ENCODE data around the gene SPATA9.
"Not testable (repeated sequence)": the region's sequence is repeated elsewhere in the genome, so short reads cannot be mapped to it uniquely, and the experiment has no call there.

SPATA9 gene

GRCh38 chr5:95646569-95647431 is 36.0 kb downstream of the SPATA9 start, which contains the start of gene RFESD:
RFESD (plus strand) TSS chr5:95646777; CDS start chr5:95652272, 5,495 bp downstream.
- H2BK12ac ChIP-seq (ENCODE audit: low read length): no peak within 1 kb of the TSS
- peak within 1 kb of the TSS; percentile 84 for H3K27ac ChIP-seq (ENCODE audit: low read depth, low read length)
- no peak within 1 kb of the TSS for H3K4ac ChIP-seq (ENCODE audit: low read depth, low read length)
- WGBS (ENCODE audit: extremely low coverage, insufficient coverage, insufficient read length): no CpG with 5 or more reads among the region's 60 CpGs
- H3K27me3 ChIP-seq (ENCODE audit: insufficient read depth, low read length): no peaks in the 10 kb centered on the region
- H2AK5ac ChIP-seq (ENCODE audit: low read length): no peak within 1 kb of the TSS
- H3K9me3 ChIP-seq (ENCODE audit: insufficient read depth, low read depth, low read length): no peaks in the 10 kb centered on the region
- peak within 1 kb of the TSS; percentile 77 for H4K91ac ChIP-seq (ENCODE audit: low read depth, low read length)
- H3K9ac ChIP-seq (ENCODE audit: low read length): peak within 1 kb of the TSS; percentile 76
- H4K12ac ChIP-seq (ENCODE audit: low read depth, low read length): no peak within 1 kb of the TSS
- H3K4me1 ChIP-seq (ENCODE audit: control insufficient read depth in 1 of 2, insufficient read depth in 2 of 2, low read length in 2 of 2): peaks cover 0 to 3% of the 10 kb centered on the region in 2 experiments
- peak within 1 kb of the TSS; percentile 62 for H3K4me3 ChIP-seq (ENCODE audit: low read depth, low read length)
- peak within 1 kb of the TSS; percentile 35 for H2AFZ ChIP-seq (ENCODE audit: insufficient read depth, low read length, poor library complexity)
- H2BK120ac ChIP-seq (ENCODE audit: insufficient read depth, low read length, poor library complexity): peak within 1 kb of the TSS; percentile 50
- peak within 1 kb of the TSS; percentile 75 for H2BK5ac ChIP-seq (ENCODE audit: low read depth, low read length, poor library complexity)
- no peak within 1 kb of the TSS for H3K23ac ChIP-seq (ENCODE audit: low read length)
- H4K8ac ChIP-seq (ENCODE audit: low read depth, low read length): peak within 1 kb of the TSS; percentile 56
- DNase-seq: peak; percentile 99
- H3K18ac ChIP-seq (ENCODE audit: low read length): peak within 1 kb of the TSS; percentile 24
- peak within 1 kb of the TSS; percentile 83 for H3K4me2 ChIP-seq (ENCODE audit: low read length)
- no peaks in the 10 kb centered on the region for H3K36me3 ChIP-seq (ENCODE audit: control insufficient read depth in 1 of 2, insufficient read depth in 2 of 2, low read length in 2 of 2)
- no peaks in the 10 kb centered on the region for H3K79me2 ChIP-seq (ENCODE audit: control insufficient read depth, insufficient read depth, low read length, poor library complexity)
- H3K14ac ChIP-seq (ENCODE audit: low read length): peak within 1 kb of the TSS; percentile 18
- H3K79me1 ChIP-seq (ENCODE audit: low read length): peaks cover 6% of the 10 kb centered on the region

- not testable (repeated sequence) for H3K4me3 ChIP-seq (ENCODE audit: low read depth, low read length); H2BK120ac ChIP-seq (ENCODE audit: insufficient read depth, low read length, poor library complexity); H2AFZ ChIP-seq (ENCODE audit: insufficient read depth, low read length, poor library complexity); H3K18ac ChIP-seq (ENCODE audit: low read length); H3K23ac ChIP-seq (ENCODE audit: low read length); H3K4me1 ChIP-seq (ENCODE audit: control insufficient read depth in 1 of 2, insufficient read depth in 2 of 2, low read length in 2 of 2); H3K14ac ChIP-seq (ENCODE audit: low read length); H2BK12ac ChIP-seq (ENCODE audit: low read length); H3K9ac ChIP-seq (ENCODE audit: low read length); H3K4ac ChIP-seq (ENCODE audit: low read depth, low read length); H3K27ac ChIP-seq (ENCODE audit: low read depth, low read length); H3K9me3 ChIP-seq (ENCODE audit: insufficient read depth, low read depth, low read length); H3K27me3 ChIP-seq (ENCODE audit: insufficient read depth, low read length); H3K79me2 ChIP-seq (ENCODE audit: control insufficient read depth, insufficient read depth, low read length, poor library complexity); H3K79me1 ChIP-seq (ENCODE audit: low read length); H4K8ac ChIP-seq (ENCODE audit: low read depth, low read length); H3K36me3 ChIP-seq (ENCODE audit: control insufficient read depth in 1 of 2, insufficient read depth in 2 of 2, low read length in 2 of 2); DNase-seq; H2AK5ac ChIP-seq (ENCODE audit: low read length); H4K12ac ChIP-seq (ENCODE audit: low read depth, low read length)
- peak overlapping the region; percentile 83 for H3K4me2 ChIP-seq (ENCODE audit: low read length)
- no CpG with 5 or more reads among the region's 17 CpGs for WGBS (ENCODE audit: extremely low coverage, insufficient coverage, insufficient read length)
- H2BK5ac ChIP-seq (ENCODE audit: low read depth, low read length, poor library complexity): peak overlapping the region; percentile 43
- H4K91ac ChIP-seq (ENCODE audit: low read depth, low read length): peak overlapping the region; percentile 27
Observed at GRCh38 chr5:95646226-95646568, 36.6 kb downstream of the SPATA9 start.

GRCh38 chr5:95644351-95645042 is 38.3 kb downstream of the SPATA9 start:
- Histone ChIP-seq H3K23ac (ENCODE audit: low read length) (no peak overlapping the region), H3K79me1 (ENCODE audit: low read length) (peaks cover 6% of the 10 kb centered on the region), H3K4me1 (ENCODE audit: control insufficient read depth in 1 of 2, insufficient read depth in 2 of 2, low read length in 2 of 2) (peaks cover 0 to 3% of the 10 kb centered on the region in 2 experiments), H2AK5ac (ENCODE audit: low read length) (no peak overlapping the region), H2BK12ac (ENCODE audit: low read length) (no peak overlapping the region), H3K4me2 (ENCODE audit: low read length) (no peak overlapping the region), H3K27me3 (ENCODE audit: insufficient read depth, low read length) (no peaks in the 10 kb centered on the region), H4K12ac (ENCODE audit: low read depth, low read length) (no peak overlapping the region), H4K8ac (ENCODE audit: low read depth, low read length) (no peak overlapping the region), H3K36me3 (ENCODE audit: control insufficient read depth in 1 of 2, insufficient read depth in 2 of 2, low read length in 2 of 2) (no peaks in the 10 kb centered on the region), H2AFZ (ENCODE audit: insufficient read depth, low read length, poor library complexity) (no peak overlapping the region), H2BK5ac (ENCODE audit: low read depth, low read length, poor library complexity) (no peak overlapping the region), H3K4ac (ENCODE audit: low read depth, low read length) (no peak overlapping the region), H3K79me2 (ENCODE audit: control insufficient read depth, insufficient read depth, low read length, poor library complexity) (no peaks in the 10 kb centered on the region), H3K4me3 (ENCODE audit: low read depth, low read length) (no peak overlapping the region), H3K9me3 (ENCODE audit: insufficient read depth, low read depth, low read length) (no peaks in the 10 kb centered on the region), H3K14ac (ENCODE audit: low read length) (no peak overlapping the region), H3K27ac (ENCODE audit: low read depth, low read length) (no peak overlapping the region), H3K18ac (ENCODE audit: low read length) (no peak overlapping the region), H2BK120ac (ENCODE audit: insufficient read depth, low read length, poor library complexity) (no peak overlapping the region), H3K9ac (ENCODE audit: low read length) (no peak overlapping the region), H4K91ac (ENCODE audit: low read depth, low read length) (no peak overlapping the region)
- WGBS (ENCODE audit: extremely low coverage, insufficient coverage, insufficient read length): no CpG with 5 or more reads among the region's 4 CpGs
- peak; percentile 21 to 77 for DNase-seq

- no CpG with 5 or more reads among the region's 7 CpGs for WGBS (ENCODE audit: extremely low coverage, insufficient coverage, insufficient read length)
- H3K23ac ChIP-seq (ENCODE audit: low read length): no peak overlapping the region
- H4K8ac ChIP-seq (ENCODE audit: low read depth, low read length): no peak overlapping the region
- no peaks in the 10 kb centered on the region for H3K79me2 ChIP-seq (ENCODE audit: control insufficient read depth, insufficient read depth, low read length, poor library complexity)
- no peak overlapping the region for H3K4me3 ChIP-seq (ENCODE audit: low read depth, low read length)
- no peaks in the 10 kb centered on the region for H3K36me3 ChIP-seq (ENCODE audit: control insufficient read depth in 1 of 2, insufficient read depth in 2 of 2, low read length in 2 of 2)
- no peak overlapping the region for H3K27ac ChIP-seq (ENCODE audit: low read depth, low read length)
- no peak overlapping the region for H4K91ac ChIP-seq (ENCODE audit: low read depth, low read length)
- no peak overlapping the region for H2BK12ac ChIP-seq (ENCODE audit: low read length)
- H2BK5ac ChIP-seq (ENCODE audit: low read depth, low read length, poor library complexity): no peak overlapping the region
- DNase-seq: no peak
- peaks cover 0 to 3% of the 10 kb centered on the region in 2 experiments for H3K4me1 ChIP-seq (ENCODE audit: control insufficient read depth in 1 of 2, insufficient read depth in 2 of 2, low read length in 2 of 2)
- no peaks in the 10 kb centered on the region for H3K27me3 ChIP-seq (ENCODE audit: insufficient read depth, low read length)
- H3K14ac ChIP-seq (ENCODE audit: low read length): no peak overlapping the region
- H2BK120ac ChIP-seq (ENCODE audit: insufficient read depth, low read length, poor library complexity): no peak overlapping the region
- no peak overlapping the region for H3K4ac ChIP-seq (ENCODE audit: low read depth, low read length)
- H3K4me2 ChIP-seq (ENCODE audit: low read length): no peak overlapping the region
- H3K9me3 ChIP-seq (ENCODE audit: insufficient read depth, low read depth, low read length): no peaks in the 10 kb centered on the region
- H4K12ac ChIP-seq (ENCODE audit: low read depth, low read length): no peak overlapping the region
- H3K9ac ChIP-seq (ENCODE audit: low read length): no peak overlapping the region
- H2AFZ ChIP-seq (ENCODE audit: insufficient read depth, low read length, poor library complexity): no peak overlapping the region
- H3K79me1 ChIP-seq (ENCODE audit: low read length): peaks cover 6% of the 10 kb centered on the region
- H2AK5ac ChIP-seq (ENCODE audit: low read length): no peak overlapping the region
- H3K18ac ChIP-seq (ENCODE audit: low read length): no peak overlapping the region
Observed at GRCh38 chr5:95643152-95643551, 39.6 kb downstream of the SPATA9 start.

Measured in trophoblast cell (in vitro differentiated cells and primary cell).